Measurements from ENCODE around the gene FOXI1.

DNA sequence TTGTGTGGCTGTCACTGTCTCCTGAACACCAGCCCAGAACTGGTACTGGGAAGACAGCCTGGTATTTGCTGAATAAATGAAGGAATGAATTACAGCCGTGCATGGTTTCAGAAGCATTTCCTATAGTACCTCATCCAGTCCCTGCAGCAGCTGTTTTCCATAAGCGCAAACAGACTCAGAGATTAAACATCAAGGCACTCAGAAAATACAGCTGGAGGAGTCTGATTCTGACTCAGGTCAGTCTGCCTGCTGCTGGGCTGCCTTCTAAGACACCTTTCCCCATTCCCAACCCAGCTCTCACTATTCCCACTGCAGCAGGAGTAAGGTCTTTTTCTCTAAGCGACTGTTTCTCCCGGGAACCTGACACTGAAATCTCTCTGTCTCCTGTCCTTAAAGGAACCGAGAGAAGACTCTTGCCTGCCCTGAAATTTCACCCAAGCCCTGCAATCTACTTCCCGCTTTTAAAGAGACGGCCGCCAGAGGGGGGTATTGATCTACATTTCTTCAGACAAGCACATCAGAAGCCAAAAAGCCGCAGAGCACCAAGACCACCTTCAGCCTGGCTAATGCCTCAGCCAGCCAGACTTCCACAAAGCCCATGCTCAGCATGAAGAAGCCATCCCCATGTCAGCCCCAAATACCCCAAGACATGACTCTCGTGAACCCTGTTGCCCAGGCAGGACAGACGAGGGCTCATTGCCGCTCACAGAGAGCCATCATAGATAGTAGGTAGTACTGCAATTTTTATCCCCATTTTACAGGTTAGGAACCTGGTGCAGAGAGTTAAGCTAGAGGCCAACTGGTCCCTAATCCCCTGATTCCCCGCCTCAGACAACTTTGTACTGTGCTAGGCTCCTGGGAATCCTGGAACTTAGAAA, 5.4 kb upstream of the FOXI1 start:
- TF ChIP-seq RFX5 (IDR thresholded peaks at IDR 0.05; ENCODE audit: low read depth, low read length) (no peak), ZNF24 (IDR thresholded peaks at IDR 0.05) (no peak), NR3C1 (CRISPR knock-in tag; IDR thresholded peaks at IDR 0.05) (no peak), ZNF619 (CRISPR knock-in tag; IDR thresholded peaks at IDR 0.05) (no peak), ZNF879 (CRISPR knock-in tag; IDR thresholded peaks at IDR 0.05) (no peak), SETDB1 (CRISPR knock-in tag; IDR thresholded peaks at IDR 0.05; ENCODE audit: borderline replicate concordance) (no peak), ZNF484 (CRISPR knock-in tag; IDR thresholded peaks at IDR 0.05; ENCODE audit: borderline replicate concordance, low read depth) (no peak)
- TF ChIP-seq, protein P1, sequence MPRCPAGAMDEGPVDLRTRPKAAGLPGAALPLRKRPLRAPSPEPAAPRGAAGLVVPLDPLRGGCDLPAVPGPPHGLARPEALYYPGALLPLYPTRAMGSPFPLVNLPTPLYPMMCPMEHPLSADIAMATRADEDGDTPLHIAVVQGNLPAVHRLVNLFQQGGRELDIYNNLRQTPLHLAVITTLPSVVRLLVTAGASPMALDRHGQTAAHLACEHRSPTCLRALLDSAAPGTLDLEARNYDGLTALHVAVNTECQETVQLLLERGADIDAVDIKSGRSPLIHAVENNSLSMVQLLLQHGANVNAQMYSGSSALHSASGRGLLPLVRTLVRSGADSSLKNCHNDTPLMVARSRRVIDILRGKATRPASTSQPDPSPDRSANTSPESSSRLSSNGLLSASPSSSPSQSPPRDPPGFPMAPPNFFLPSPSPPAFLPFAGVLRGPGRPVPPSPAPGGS (CRISPR knock-in tag; IDR thresholded peaks at IDR 0.05) = no peak

All from HepG2 (cell line).